Osteocyte (in vitro differentiated cells): ENCODE data around the gene DPF3. TPM values are rescaled to one million over a fixed set of nuclear protein-coding genes. Genes with fewer than 3 reads are reported as not detected.

ENCODE experiments used
- DNase-seq: peaks from one replicate; pipeline ENCODE4 v3.0.0; 2021; ENCODE audit warnings: mixed read lengths; ENCODE audit not compliant: unreplicated experiment; ENCODE audit errors: extremely low spot score
- H3K27ac Mint-ChIP-seq: one replicate; pipeline ENCODE4 v1.8.0; 2021; ENCODE audit warnings: mild to moderate bottlenecking, mixed read lengths; ENCODE audit not compliant: unreplicated experiment
- H3K27me3 Mint-ChIP-seq: one replicate; pipeline ENCODE4 v1.8.0; 2021; ENCODE audit warnings: mixed read lengths; ENCODE audit not compliant: unreplicated experiment
- H3K36me3 Mint-ChIP-seq: one replicate; pipeline ENCODE4 v1.8.0; 2021; ENCODE audit warnings: mixed read lengths; ENCODE audit not compliant: unreplicated experiment
- H3K4me1 Mint-ChIP-seq: one replicate; pipeline ENCODE4 v1.8.0; 2021; ENCODE audit warnings: mixed read lengths; ENCODE audit not compliant: unreplicated experiment
- H3K4me3 Mint-ChIP-seq: one replicate; pipeline ENCODE4 v1.8.0; 2021; ENCODE audit warnings: mild to moderate bottlenecking, moderate library complexity, mixed read lengths; ENCODE audit not compliant: unreplicated experiment
- H3K9me3 Mint-ChIP-seq: one replicate; pipeline ENCODE4 v1.8.0; 2021; ENCODE audit warnings: mixed read lengths; ENCODE audit not compliant: unreplicated experiment
- CTCF ChIP-seq: fragments of 200-600 bp; sonication (generic); IDR thresholded peaks from 2 replicates; pipeline ENCODE4 v1.5.0; 2021; ENCODE audit warnings: antibody characterized with exemption, mild to moderate bottlenecking, moderate library complexity
- total RNA-seq: library from RNA; stranded (reverse); gene quantifications from 2 replicates; pipeline ENCODE4 v1.2.1, GENCODE V29; 2021

Gene DPF3
- total RNA-seq, 1 donor from 2014 or later = 5.8 TPM

GRCh38 chr14:72677664-72678063 is 216.2 kb downstream of the DPF3 start:
- H3K27me3 Mint-ChIP-seq = no peaks in the 10 kb centered on the region

GRCh38 chr14:72675126-72675525 is 218.8 kb downstream of the DPF3 start:
- H3K4me3 Mint-ChIP-seq = no peak overlapping the region
- peaks cover 15% of the 10 kb centered on the region for H3K4me1 Mint-ChIP-seq
- no peaks in the 10 kb centered on the region for H3K27me3 Mint-ChIP-seq
- TF ChIP-seq CTCF = no peak
- no peak for DNase-seq
- peaks cover 4% of the 10 kb centered on the region for H3K36me3 Mint-ChIP-seq
- H3K27ac Mint-ChIP-seq = no peak overlapping the region
- no peaks in the 10 kb centered on the region for H3K9me3 Mint-ChIP-seq

More at GRCh38 chr14:72677664-72678063, 216.2 kb downstream of the DPF3 start:
- Mint-ChIP-seq H3K36me3 (no peaks in the 10 kb centered on the region), H3K4me1 (peaks cover 32% of the 10 kb centered on the region), H3K27ac (no peak overlapping the region), H3K9me3 (no peaks in the 10 kb centered on the region), H3K4me3 (no peak overlapping the region)
- TF ChIP-seq CTCF = no peak
- DNase-seq = no peak

GRCh38 chr14:72673179-72673578 is 220.7 kb downstream of the DPF3 start:
- H3K9me3 Mint-ChIP-seq = no peaks in the 10 kb centered on the region
- H3K4me1 Mint-ChIP-seq = peaks cover 3% of the 10 kb centered on the region
- no peak for DNase-seq
- TF ChIP-seq CTCF = no peak
- no peak overlapping the region for H3K4me3 Mint-ChIP-seq
- peaks cover 11% of the 10 kb centered on the region for H3K36me3 Mint-ChIP-seq
- no peak overlapping the region for H3K27ac Mint-ChIP-seq
- no peaks in the 10 kb centered on the region for H3K27me3 Mint-ChIP-seq

- no peak for DNase-seq
- peaks cover 38% of the 10 kb centered on the region for H3K4me1 Mint-ChIP-seq
- H3K36me3 Mint-ChIP-seq = peaks cover 13% of the 10 kb centered on the region
- H3K27me3 Mint-ChIP-seq = no peaks in the 10 kb centered on the region
- no peak overlapping the region for H3K4me3 Mint-ChIP-seq
- H3K27ac Mint-ChIP-seq = peak overlapping the region; percentile 56
- TF ChIP-seq CTCF = no peak
- no peaks in the 10 kb centered on the region for H3K9me3 Mint-ChIP-seq
Observed at GRCh38 chr14:72666610-72667009, 227.3 kb downstream of the DPF3 start.

GRCh38 chr14:72665259-72665658 is 228.6 kb downstream of the DPF3 start:
- Mint-ChIP-seq H3K27me3 (no peaks in the 10 kb centered on the region), H3K27ac (peak overlapping the region; percentile 46), H3K4me3 (no peak overlapping the region), H3K9me3 (no peaks in the 10 kb centered on the region), H3K4me1 (peaks cover 38% of the 10 kb centered on the region), H3K36me3 (peaks cover 10% of the 10 kb centered on the region)
- DNase-seq = no peak
- TF ChIP-seq CTCF = no peak
